ENCODE measurements around the gene CBR3.

DNA sequence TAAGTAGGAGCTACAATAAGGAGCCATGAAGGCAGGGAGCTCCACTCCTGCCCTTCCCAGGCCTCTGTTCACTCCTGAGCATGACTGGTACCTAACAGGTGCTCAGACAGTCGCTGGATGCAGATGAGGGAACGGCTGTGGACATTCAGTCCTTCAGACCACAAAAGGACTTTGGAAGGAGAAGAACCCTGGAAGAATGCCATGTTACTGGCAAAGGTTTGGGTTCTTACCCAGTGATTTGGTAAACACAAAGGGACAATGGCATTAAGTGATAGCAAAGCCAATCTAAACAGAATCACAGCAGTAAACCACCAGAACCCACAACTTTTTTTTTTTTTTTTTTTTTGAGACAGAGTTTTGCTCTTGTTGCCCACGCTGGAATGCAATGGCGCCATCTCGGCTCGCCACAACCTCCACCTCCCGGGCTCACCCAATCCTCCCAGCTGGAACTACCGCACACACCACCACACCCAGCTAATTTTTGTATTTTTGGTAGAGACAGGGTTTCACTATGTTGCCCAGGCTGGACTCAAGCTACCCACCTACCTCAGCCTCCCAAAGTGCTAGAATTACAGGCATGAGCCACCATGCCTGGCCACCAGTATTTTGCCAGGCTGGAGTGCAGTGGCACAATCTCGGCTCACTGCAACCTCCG is 7.5 kb upstream of the CBR3 start:
- TF ChIP-seq, protein P1, sequence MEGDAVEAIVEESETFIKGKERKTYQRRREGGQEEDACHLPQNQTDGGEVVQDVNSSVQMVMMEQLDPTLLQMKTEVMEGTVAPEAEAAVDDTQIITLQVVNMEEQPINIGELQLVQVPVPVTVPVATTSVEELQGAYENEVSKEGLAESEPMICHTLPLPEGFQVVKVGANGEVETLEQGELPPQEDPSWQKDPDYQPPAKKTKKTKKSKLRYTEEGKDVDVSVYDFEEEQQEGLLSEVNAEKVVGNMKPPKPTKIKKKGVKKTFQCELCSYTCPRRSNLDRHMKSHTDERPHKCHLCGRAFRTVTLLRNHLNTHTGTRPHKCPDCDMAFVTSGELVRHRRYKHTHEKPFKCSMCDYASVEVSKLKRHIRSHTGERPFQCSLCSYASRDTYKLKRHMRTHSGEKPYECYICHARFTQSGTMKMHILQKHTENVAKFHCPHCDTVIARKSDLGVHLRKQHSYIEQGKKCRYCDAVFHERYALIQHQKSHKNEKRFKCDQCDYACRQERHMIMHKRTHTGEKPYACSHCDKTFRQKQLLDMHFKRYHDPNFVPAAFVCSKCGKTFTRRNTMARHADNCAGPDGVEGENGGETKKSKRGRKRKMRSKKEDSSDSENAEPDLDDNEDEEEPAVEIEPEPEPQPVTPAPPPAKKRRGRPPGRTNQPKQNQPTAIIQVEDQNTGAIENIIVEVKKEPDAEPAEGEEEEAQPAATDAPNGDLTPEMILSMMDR (IDR thresholded peaks at IDR 0.05 in 2 of 3, conservative IDR thresholded peaks at IDR 0.05 in 1 of 3; ENCODE audit: borderline replicate concordance in 1 of 3, insufficient read depth in 1 of 3, low read depth in 2 of 3, low read length in 2 of 3), result no peak
- TF ChIP-seq, protein P2, sequence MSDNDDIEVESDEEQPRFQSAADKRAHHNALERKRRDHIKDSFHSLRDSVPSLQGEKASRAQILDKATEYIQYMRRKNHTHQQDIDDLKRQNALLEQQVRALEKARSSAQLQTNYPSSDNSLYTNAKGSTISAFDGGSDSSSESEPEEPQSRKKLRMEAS (IDR thresholded peaks at IDR 0.05), result no peak
- TF ChIP-seq POLR2A (IDR thresholded peaks at IDR 0.05; ENCODE audit: borderline replicate concordance, extremely low read depth, insufficient read depth, insufficient read length) (no peak), SIN3A (IDR thresholded peaks at IDR 0.05; ENCODE audit: low read depth) (no peak), SRF (IDR thresholded peaks at IDR 0.05; ENCODE audit: low read depth) (no peak), CEBPB (IDR thresholded peaks at IDR 0.05; ENCODE audit: low read depth) (no peak), RAD21 (IDR thresholded peaks at IDR 0.05; ENCODE audit: low read depth) (no peak), YY1 (IDR thresholded peaks at IDR 0.05; ENCODE audit: extremely low read depth, insufficient replicate concordance, low read depth, low read length) (no peak), ZNF274 (IDR thresholded peaks at IDR 0.05; ENCODE audit: low read depth, low read length) (no peak), EZH2 (IDR thresholded peaks at IDR 0.05) (no peak)
- TF ChIP-seq, protein P3, sequence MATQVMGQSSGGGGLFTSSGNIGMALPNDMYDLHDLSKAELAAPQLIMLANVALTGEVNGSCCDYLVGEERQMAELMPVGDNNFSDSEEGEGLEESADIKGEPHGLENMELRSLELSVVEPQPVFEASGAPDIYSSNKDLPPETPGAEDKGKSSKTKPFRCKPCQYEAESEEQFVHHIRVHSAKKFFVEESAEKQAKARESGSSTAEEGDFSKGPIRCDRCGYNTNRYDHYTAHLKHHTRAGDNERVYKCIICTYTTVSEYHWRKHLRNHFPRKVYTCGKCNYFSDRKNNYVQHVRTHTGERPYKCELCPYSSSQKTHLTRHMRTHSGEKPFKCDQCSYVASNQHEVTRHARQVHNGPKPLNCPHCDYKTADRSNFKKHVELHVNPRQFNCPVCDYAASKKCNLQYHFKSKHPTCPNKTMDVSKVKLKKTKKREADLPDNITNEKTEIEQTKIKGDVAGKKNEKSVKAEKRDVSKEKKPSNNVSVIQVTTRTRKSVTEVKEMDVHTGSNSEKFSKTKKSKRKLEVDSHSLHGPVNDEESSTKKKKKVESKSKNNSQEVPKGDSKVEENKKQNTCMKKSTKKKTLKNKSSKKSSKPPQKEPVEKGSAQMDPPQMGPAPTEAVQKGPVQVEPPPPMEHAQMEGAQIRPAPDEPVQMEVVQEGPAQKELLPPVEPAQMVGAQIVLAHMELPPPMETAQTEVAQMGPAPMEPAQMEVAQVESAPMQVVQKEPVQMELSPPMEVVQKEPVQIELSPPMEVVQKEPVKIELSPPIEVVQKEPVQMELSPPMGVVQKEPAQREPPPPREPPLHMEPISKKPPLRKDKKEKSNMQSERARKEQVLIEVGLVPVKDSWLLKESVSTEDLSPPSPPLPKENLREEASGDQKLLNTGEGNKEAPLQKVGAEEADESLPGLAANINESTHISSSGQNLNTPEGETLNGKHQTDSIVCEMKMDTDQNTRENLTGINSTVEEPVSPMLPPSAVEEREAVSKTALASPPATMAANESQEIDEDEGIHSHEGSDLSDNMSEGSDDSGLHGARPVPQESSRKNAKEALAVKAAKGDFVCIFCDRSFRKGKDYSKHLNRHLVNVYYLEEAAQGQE (IDR thresholded peaks at IDR 0.05; ENCODE audit: low read depth), result no peak

Measured in HCT116 (cell line).